Measurements from ENCODE around the gene KLK14.

Gene KLK14

GRCh38 chr19:51030631-51031030 is 52.1 kb downstream of the KLK14 start (continued):
- TF ChIP-seq PRDM10 (tag by site-specific recombination; IDR thresholded peaks at IDR 0.05) (no peak), ZNF560 (tag by site-specific recombination; IDR thresholded peaks at IDR 0.05; ENCODE audit: borderline replicate concordance) (no peak), ZNF670 (tag by site-specific recombination; IDR thresholded peaks at IDR 0.05; ENCODE audit: low read depth) (no peak), ZNF596 (tag by site-specific recombination; IDR thresholded peaks at IDR 0.05) (no peak), ZNF433 (tag by site-specific recombination; IDR thresholded peaks at IDR 0.05; ENCODE audit: low read depth) (no peak), ZNF416 (tag by site-specific recombination; IDR thresholded peaks at IDR 0.05) (no peak), ZNF423 (tag by site-specific recombination; IDR thresholded peaks at IDR 0.05) (no peak)

GRCh38 chr19:51029718-51030117 is 53.0 kb downstream of the KLK14 start:
- Histone ChIP-seq H3K4me1 (ENCODE audit: control insufficient read depth, insufficient read depth, low read length) (no peaks in the 10 kb centered on the region), H3K36me3 (ENCODE audit: control insufficient read depth in 2 of 2, insufficient read depth in 1 of 2, low read length in 2 of 2) (no peaks in the 10 kb centered on the region), H3K27ac (ENCODE audit: extremely low read depth, low read depth, low read length) (no peak overlapping the region), H3K4me3 (ENCODE audit: low read depth, low read length) (no peak overlapping the region), H3K9me3 (ENCODE audit: control insufficient read depth, insufficient read depth, low read depth, low read length) (no peaks in the 10 kb centered on the region)
- POLR2A ChIA-PET: no interaction called here
- TF ChIP-seq ZNF843 (tag by site-specific recombination; IDR thresholded peaks at IDR 0.05): no peak
- no peak for TF ChIP-seq ZNF580 (tag by site-specific recombination; IDR thresholded peaks at IDR 0.05)
- TF ChIP-seq ZBTB8A (tag by site-specific recombination; IDR thresholded peaks at IDR 0.05): no peak
- CTCF ChIA-PET: no interaction called here

All from HEK293 (cell line).